HepG2 (cell line): ENCODE results near the gene PNPLA8. TPM values are rescaled to one million over a fixed set of nuclear protein-coding genes. Genes with fewer than 3 reads are reported as not detected.
A peak's percentile ranks its signal among the peaks of the same experiment; 100 is the strongest.

Experiments used
- CEBPB ChIP-seq: IDR thresholded peaks from 2 replicates; pipeline ENCODE4 v1.6.1; 2011; ENCODE audit warnings: low read depth, low read length, improper control_type of control experiment, borderline replicate concordance
- EZH2 ChIP-seq: conservative IDR thresholded peaks from 2 replicates; pipeline ENCODE4 v1.6.1; 2012; ENCODE audit warnings: mild to moderate bottlenecking, low read depth, low read length, moderate library complexity
- HDAC2 ChIP-seq: sonication (generic); formaldehyde crosslinking; IDR thresholded peaks from 2 replicates; pipeline ENCODE4 v1.4.0; 2020; ENCODE audit warnings: missing genetic modification reagents
- HMG20A ChIP-seq: IDR thresholded peaks from 2 replicates; pipeline ENCODE4 v1.6.1; 2016; ENCODE audit warnings: borderline replicate concordance
- HNF4G ChIP-seq, 2 experiments: sonication (generic) in 1 of 2; formaldehyde crosslinking in 1 of 2; IDR thresholded peaks; 2 replicates each; pipeline versions ENCODE4 v1.4.0 to v1.6.1; 2011 to 2020; ENCODE audit warnings: borderline replicate concordance in 2 of 2, low read depth in 2 of 2, mild to moderate bottlenecking in 2 of 2, low read length in 1 of 2, missing genetic modification reagents in 1 of 2, moderate library complexity in 1 of 2
- HOXA7 ChIP-seq: sonication (generic); formaldehyde crosslinking; IDR thresholded peaks from 2 replicates; pipeline ENCODE4 v1.8.1; 2022; ENCODE audit warnings: mild to moderate bottlenecking, missing genetic modification reagents, moderate library complexity
- NBN ChIP-seq: fragments of 450-650 bp; conservative IDR thresholded peaks from 2 replicates; pipeline ENCODE4 v1.6.1; 2017
- ONECUT2 ChIP-seq: sonication (generic); formaldehyde crosslinking; IDR thresholded peaks from 2 replicates; pipeline ENCODE4 v1.4.0; 2020; ENCODE audit warnings: missing genetic modification reagents
- POLR2AphosphoS2 ChIP-seq: IDR thresholded peaks from 2 replicates; pipeline ENCODE4 v1.6.1; 2011; ENCODE audit warnings: low read depth, low read length, improper control_type of control experiment
- RXRA ChIP-seq: sonication (generic); formaldehyde crosslinking; IDR thresholded peaks from 2 replicates; pipeline ENCODE4 v1.5.1; 2020; ENCODE audit warnings: missing genetic modification reagents
- SP4 ChIP-seq: sonication (generic); formaldehyde crosslinking; IDR thresholded peaks from 2 replicates; pipeline ENCODE4 v1.8.1; 2023; ENCODE audit warnings: mild to moderate bottlenecking, missing genetic modification reagents
- ZMYM3 ChIP-seq: sonication (generic); formaldehyde crosslinking; IDR thresholded peaks from 2 replicates; pipeline ENCODE4 v1.5.1; 2020; ENCODE audit warnings: mild to moderate bottlenecking, missing genetic modification reagents
- ZNF317 ChIP-seq: sonication (generic); formaldehyde crosslinking; IDR thresholded peaks from 2 replicates; pipeline ENCODE4 v1.5.0; 2020; ENCODE audit warnings: mild to moderate bottlenecking, missing genetic modification reagents
- ZNF557 ChIP-seq: sonication (generic); formaldehyde crosslinking; IDR thresholded peaks from 2 replicates; pipeline ENCODE4 v1.4.0; 2020; ENCODE audit warnings: missing genetic modification reagents
- ZNF569 ChIP-seq: sonication (generic); formaldehyde crosslinking; IDR thresholded peaks from 2 replicates; pipeline ENCODE4 v1.5.0; 2020; ENCODE audit warnings: mild to moderate bottlenecking, missing genetic modification reagents, moderate library complexity, borderline replicate concordance
- ZNF605 ChIP-seq: sonication (generic); formaldehyde crosslinking; IDR thresholded peaks from 2 replicates; pipeline ENCODE4 v1.8.0; 2022; ENCODE audit warnings: mild to moderate bottlenecking, missing genetic modification reagents
- ZSCAN29 ChIP-seq: sonication (generic); formaldehyde crosslinking; conservative IDR thresholded peaks from 2 replicates; pipeline ENCODE4 v1.4.0; 2020; ENCODE audit warnings: mild to moderate bottlenecking, missing genetic modification reagents
- ZSCAN30 ChIP-seq: sonication (generic); formaldehyde crosslinking; IDR thresholded peaks from 2 replicates; pipeline ENCODE4 v1.5.0; 2020; ENCODE audit warnings: mild to moderate bottlenecking, missing genetic modification reagents
- polyA plus RNA-seq, 8 experiments: library from polyadenylated mRNA; depleted of rRNA in 3 of 8; stranded (reverse) in 7 of 8; unstranded in 1 of 8; fragments of >200 nt; fragmentation: Illumina TruSeq in 4 of 8; extraction: Trizol in 4 of 8; gene quantifications; 2 replicates each; pipeline versions ENCODE4 v1.2.1 to v1.2.3, GENCODE V29; 2011 to 2016; ENCODE audit warnings: low read depth in 4 of 8, missing spikeins in 1 of 8, mixed read lengths in 1 of 8; ENCODE audit not compliant: insufficient read depth in 1 of 8
- total RNA-seq, 5 experiments: library from RNA; depleted of rRNA; stranded (reverse); fragments of >200 nt; fragmentation: Illumina TruSeq; extraction: Trizol; gene quantifications; 2 replicates each; pipeline ENCODE4 v1.2.3, GENCODE V29; 2016; ENCODE audit warnings: low read depth in 1 of 5
- TF ChIP-seq, protein P1 (sequence below): IDR thresholded peaks from 2 replicates; pipeline ENCODE4 v1.6.1; 2018; ENCODE audit warnings: missing genetic modification reagents
- TF ChIP-seq, protein P2 (sequence below): sonication (generic); formaldehyde crosslinking; conservative IDR thresholded peaks from 2 replicates; pipeline ENCODE4 v1.4.0; 2020; ENCODE audit warnings: missing genetic modification reagents
- TF ChIP-seq, protein P3 (sequence below): sonication (generic); formaldehyde crosslinking; IDR thresholded peaks from 2 replicates; pipeline ENCODE4 v1.5.1; 2020; ENCODE audit warnings: mild to moderate bottlenecking, missing genetic modification reagents, moderate library complexity
- TF ChIP-seq, protein P4 (sequence below): IDR thresholded peaks from 2 replicates; pipeline ENCODE4 v1.6.1; 2016; ENCODE audit warnings: low read depth

PNPLA8 gene
- total and polyA plus RNA-seq, 2 of the 13 experiments (the other 11 are each of a cell fraction or from before 2014, with no cell fraction given) = 6.3 to 11.4 TPM

DNA sequence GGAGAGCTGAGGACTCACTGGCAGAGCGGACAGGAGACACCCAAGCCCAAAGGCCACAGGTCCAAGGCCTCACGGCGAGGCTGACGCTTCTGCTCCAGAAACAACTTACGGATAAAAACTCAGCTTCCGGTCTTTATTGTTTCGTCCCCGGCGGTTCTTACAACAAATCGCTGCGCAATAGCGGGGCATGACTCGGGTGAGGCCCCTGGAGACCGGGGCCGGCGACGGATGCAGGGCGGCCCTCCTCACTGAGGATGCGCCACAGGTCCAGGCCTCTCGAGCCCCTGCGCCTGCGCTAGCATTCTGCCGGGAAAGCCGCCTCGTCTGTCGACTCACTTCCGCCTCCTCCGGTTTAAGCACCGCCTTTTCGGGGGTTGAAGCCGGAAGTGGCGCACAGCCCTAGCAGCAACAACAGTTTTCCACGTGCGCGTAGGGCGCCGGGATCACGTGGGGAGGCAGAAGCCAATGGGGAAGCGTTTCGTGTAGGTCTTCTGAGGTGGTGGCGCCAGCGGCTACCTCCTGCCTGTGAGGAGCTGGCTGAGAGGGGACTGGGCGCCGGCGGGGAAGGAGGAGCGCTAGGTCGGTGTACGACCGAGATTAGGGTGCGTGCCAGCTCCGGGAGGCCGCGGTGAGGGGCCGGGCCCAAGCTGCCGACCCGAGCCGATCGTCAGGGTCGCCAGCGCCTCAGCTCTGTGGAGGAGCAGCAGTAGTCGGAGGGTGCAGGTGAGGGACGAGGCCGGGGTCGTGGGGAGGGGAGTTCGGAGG, 43.6 kb upstream of the PNPLA8 start, which contains the start of the genes DNAJB9 and THAP5 (continued):
- TF ChIP-seq, protein P1, sequence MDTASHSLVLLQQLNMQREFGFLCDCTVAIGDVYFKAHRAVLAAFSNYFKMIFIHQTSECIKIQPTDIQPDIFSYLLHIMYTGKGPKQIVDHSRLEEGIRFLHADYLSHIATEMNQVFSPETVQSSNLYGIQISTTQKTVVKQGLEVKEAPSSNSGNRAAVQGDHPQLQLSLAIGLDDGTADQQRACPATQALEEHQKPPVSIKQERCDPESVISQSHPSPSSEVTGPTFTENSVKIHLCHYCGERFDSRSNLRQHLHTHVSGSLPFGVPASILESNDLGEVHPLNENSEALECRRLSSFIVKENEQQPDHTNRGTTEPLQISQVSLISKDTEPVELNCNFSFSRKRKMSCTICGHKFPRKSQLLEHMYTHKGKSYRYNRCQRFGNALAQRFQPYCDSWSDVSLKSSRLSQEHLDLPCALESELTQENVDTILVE (CRISPR knock-in tag) = peak; percentile 93
- no peak for TF ChIP-seq EZH2
- TF ChIP-seq SP4 = peak; percentile 72
- TF ChIP-seq ZNF317 = peak; percentile 61; the same call in 1 of the 2 replicates
- TF ChIP-seq HMG20A (CRISPR knock-in tag) = no peak
- TF ChIP-seq HOXA7 (CRISPR knock-in tag) = no peak
- TF ChIP-seq ZNF569 = 0 out of 2 replicates have a peak, but pooled peaks have one; percentile 59
- TF ChIP-seq POLR2AphosphoS2 = no peak
- no peak for TF ChIP-seq ZMYM3 (CRISPR knock-in tag)
- TF ChIP-seq CEBPB = peak; percentile 56; the same call in 1 of the 2 replicates
- 0 out of 2 replicates have a peak, but pooled peaks have one; percentile 6 for TF ChIP-seq ZSCAN30 (CRISPR knock-in tag)
- TF ChIP-seq HDAC2 (CRISPR knock-in tag) = peak; percentile 55
- TF ChIP-seq ZNF557 (CRISPR knock-in tag) = no peak; the same call in 1 of the 2 replicates
- TF ChIP-seq RXRA = peak; percentile 87
- TF ChIP-seq ONECUT2 (CRISPR knock-in tag) = peak; percentile 25; the same call in 1 of the 2 replicates
- TF ChIP-seq ZNF605 = peak; percentile 73; the same call in 1 of the 2 replicates
- no peak; the same call in 1 of the 2 replicates for TF ChIP-seq HNF4G (IDR thresholded peaks at IDR 0.05; ENCODE audit: borderline replicate concordance, low read depth, low read length)
- no peak for TF ChIP-seq HNF4G (CRISPR knock-in tag; IDR thresholded peaks at IDR 0.05; ENCODE audit: borderline replicate concordance, low read depth)
- TF ChIP-seq, protein P2, sequence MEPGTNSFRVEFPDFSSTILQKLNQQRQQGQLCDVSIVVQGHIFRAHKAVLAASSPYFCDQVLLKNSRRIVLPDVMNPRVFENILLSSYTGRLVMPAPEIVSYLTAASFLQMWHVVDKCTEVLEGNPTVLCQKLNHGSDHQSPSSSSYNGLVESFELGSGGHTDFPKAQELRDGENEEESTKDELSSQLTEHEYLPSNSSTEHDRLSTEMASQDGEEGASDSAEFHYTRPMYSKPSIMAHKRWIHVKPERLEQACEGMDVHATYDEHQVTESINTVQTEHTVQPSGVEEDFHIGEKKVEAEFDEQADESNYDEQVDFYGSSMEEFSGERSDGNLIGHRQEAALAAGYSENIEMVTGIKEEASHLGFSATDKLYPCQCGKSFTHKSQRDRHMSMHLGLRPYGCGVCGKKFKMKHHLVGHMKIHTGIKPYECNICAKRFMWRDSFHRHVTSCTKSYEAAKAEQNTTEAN = peak; percentile 92
- TF ChIP-seq, protein P3, sequence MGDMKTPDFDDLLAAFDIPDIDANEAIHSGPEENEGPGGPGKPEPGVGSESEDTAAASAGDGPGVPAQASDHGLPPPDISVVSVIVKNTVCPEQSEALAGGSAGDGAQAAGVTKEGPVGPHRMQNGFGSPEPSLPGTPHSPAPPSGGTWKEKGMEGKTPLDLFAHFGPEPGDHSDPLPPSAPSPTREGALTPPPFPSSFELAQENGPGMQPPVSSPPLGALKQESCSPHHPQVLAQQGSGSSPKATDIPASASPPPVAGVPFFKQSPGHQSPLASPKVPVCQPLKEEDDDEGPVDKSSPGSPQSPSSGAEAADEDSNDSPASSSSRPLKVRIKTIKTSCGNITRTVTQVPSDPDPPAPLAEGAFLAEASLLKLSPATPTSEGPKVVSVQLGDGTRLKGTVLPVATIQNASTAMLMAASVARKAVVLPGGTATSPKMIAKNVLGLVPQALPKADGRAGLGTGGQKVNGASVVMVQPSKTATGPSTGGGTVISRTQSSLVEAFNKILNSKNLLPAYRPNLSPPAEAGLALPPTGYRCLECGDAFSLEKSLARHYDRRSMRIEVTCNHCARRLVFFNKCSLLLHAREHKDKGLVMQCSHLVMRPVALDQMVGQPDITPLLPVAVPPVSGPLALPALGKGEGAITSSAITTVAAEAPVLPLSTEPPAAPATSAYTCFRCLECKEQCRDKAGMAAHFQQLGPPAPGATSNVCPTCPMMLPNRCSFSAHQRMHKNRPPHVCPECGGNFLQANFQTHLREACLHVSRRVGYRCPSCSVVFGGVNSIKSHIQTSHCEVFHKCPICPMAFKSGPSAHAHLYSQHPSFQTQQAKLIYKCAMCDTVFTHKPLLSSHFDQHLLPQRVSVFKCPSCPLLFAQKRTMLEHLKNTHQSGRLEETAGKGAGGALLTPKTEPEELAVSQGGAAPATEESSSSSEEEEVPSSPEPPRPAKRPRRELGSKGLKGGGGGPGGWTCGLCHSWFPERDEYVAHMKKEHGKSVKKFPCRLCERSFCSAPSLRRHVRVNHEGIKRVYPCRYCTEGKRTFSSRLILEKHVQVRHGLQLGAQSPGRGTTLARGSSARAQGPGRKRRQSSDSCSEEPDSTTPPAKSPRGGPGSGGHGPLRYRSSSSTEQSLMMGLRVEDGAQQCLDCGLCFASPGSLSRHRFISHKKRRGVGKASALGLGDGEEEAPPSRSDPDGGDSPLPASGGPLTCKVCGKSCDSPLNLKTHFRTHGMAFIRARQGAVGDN (CRISPR knock-in tag) = peak; percentile 99
- TF ChIP-seq, protein P4, sequence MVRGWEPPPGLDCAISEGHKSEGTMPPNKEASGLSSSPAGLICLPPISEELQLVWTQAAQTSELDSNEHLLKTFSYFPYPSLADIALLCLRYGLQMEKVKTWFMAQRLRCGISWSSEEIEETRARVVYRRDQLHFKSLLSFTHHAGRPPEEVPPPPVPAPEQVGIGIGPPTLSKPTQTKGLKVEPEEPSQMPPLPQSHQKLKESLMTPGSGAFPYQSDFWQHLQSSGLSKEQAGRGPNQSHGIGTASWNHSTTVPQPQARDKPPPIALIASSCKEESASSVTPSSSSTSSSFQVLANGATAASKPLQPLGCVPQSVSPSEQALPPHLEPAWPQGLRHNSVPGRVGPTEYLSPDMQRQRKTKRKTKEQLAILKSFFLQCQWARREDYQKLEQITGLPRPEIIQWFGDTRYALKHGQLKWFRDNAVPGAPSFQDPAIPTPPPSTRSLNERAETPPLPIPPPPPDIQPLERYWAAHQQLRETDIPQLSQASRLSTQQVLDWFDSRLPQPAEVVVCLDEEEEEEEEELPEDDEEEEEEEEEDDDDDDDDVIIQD = peak; percentile 84; the same call in 1 of the 2 replicates
- TF ChIP-seq NBN = no peak
- peak; percentile 93 for TF ChIP-seq ZSCAN29
